Natural killer cell treated with Interleukin-12 subunit alpha and Interleukin-12 subunit beta and Interleukin-15 and Interleukin-18, amount 100 ng/mL, for 72 hours (primary cell): ENCODE data around the gene ASXL2. TPM values are rescaled to one million over a fixed set of nuclear protein-coding genes. Genes with fewer than 3 reads are reported as not detected.
"Not testable (repeated sequence)": the region's sequence is repeated elsewhere in the genome, so short reads cannot be mapped to it uniquely, and the experiment has no call there.

Experiments used
- ATAC-seq, 2 donors: fragments of 150-1000 bp; cut with Tn5 transposase in 1 of 2; sonication (Bioruptor Pico), chemical (Tn5 transposase) in 1 of 2; 2 replicates each; pipeline ENCODE4 v1.10.0; 2021
- DNase-seq: peaks from one replicate; pipeline ENCODE4 v3.0.0; 2022; ENCODE audit warnings: low spot score
- H3K27ac Mint-ChIP-seq, 2 donors: 1 replicate in 1 of 2; 2 replicates in 1 of 2; pipeline ENCODE4 v1.8.0; 2022; ENCODE audit warnings: mixed read lengths in 2 of 2, mild to moderate bottlenecking in 1 of 2, moderate library complexity in 1 of 2
- H3K27me3 Mint-ChIP-seq, 2 donors: 1 replicate in 1 of 2; 2 replicates in 1 of 2; pipeline ENCODE4 v1.8.0; 2022; ENCODE audit warnings: mixed read lengths in 2 of 2
- H3K36me3 Mint-ChIP-seq: one replicate; pipeline ENCODE4 v1.8.0; 2022; ENCODE audit warnings: mixed read lengths
- H3K4me1 Mint-ChIP-seq, 2 donors: 1 replicate in 1 of 2; 2 replicates in 1 of 2; pipeline ENCODE4 v1.8.0; 2022; ENCODE audit warnings: low read depth in 2 of 2, mixed read lengths in 2 of 2, mild to moderate bottlenecking in 1 of 2
- H3K4me3 Mint-ChIP-seq: one replicate; pipeline ENCODE4 v1.8.0; 2022; ENCODE audit warnings: mixed read lengths
- H3K9me3 Mint-ChIP-seq: 2 replicates; pipeline ENCODE4 v1.8.0; 2022; ENCODE audit warnings: mixed read lengths
- total RNA-seq, 2 donors: library from RNA; stranded (reverse); gene quantifications; one replicate each; pipeline ENCODE4 v1.2.3, GENCODE V29; 2022

Gene ASXL2
- total RNA-seq, result 10 to 100 TPM; 37.2 to 38.8 TPM

DNA sequence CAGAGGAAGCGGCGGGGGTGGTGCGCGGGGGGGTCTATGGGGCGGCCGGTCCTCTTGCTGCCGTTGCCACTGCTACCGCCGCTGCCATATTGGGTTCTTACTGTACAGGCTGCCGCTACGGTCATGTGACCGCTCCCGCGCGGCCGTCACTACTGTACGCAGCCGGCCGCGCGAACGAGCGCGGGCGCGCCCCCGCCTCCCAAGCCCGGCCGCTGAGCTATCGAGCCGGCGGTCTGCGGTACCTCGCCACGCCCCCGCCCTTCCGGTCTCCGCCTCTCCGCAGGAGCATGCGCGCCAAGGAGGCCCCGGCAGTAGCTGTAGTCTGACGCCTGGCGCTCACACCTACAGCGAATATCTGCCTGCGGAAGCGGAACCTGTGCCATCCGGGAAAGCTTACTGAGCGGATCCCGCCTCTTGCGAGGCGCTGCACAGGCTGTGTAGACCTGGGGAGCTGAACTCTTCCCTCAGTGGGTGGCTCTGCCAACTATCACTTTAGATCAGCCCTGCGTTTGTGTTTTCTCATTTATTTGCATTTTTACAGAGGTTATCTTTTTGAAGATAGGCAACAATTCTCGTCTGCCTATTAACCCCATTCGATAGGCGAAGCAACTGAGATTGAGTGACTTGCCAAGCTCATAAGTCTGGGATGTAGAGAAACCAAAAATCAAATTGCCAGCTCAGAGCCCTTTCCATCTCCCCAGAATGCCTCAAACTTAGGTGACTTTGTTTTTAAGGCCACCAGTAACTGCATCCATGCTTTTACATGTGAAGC lies at the start of gene ASXL2:
TSS of gene ASXL2 (minus strand) at position 127 of the 772 bp plus-strand sequence. CDS start 265 bp downstream, outside the sequence.
- DNase-seq (peak; percentile 99), ATAC-seq (peak; percentile 97 to 98)
- Mint-ChIP-seq H3K36me3 (peaks cover 4% of the 10 kb centered on the region), H3K27me3 (peaks cover 0 to 7% of the 10 kb centered on the region in 2 donors), H3K4me3 (peak within 1 kb of the TSS; percentile 92), H3K27ac (peak within 1 kb of the TSS; percentile 85 to 89), H3K9me3 (no peaks in the 10 kb centered on the region), H3K4me1 (peaks cover 30 to 43% of the 10 kb centered on the region in 2 donors)

DNA sequence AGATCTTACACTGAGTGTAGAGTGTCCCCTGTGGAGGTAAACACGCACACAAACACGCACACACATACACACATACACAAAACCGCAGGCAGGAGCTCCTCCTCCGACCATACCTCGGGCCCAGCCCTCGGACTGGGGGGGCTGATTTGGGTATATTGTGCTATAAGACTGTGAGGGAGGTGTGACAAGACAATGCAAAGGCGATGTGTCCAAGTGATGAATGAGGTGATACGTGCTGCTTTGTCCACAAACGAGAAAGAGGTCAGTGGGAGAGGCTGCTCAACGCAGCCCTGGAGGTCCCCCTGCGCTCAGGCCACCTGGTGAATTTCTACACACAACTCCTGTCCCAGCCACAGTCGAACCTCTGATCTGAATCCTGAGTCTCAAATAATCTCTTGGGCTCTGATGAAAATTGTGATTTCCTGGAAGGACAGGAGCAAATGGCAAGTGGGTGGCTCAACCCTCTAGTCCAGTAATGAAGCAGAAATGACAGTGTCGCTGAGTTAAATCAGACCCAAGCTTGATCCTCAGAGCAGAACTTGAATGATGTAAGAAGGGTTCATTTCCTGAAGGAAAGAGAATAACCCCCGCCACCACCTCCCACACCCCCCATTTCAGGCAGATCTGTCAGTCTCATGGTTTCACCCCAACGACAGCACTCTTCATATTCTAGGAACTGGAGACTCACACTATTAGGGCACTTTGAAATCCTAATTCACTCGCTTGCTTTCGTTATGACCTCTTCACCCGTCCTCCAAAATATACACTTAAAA lies 48.9 kb upstream of the ASXL2 start:
- DNase-seq (no peak), ATAC-seq (peak in 1 of 2 donors; percentile 75)
- no peaks in the 10 kb centered on the region for H3K27me3 Mint-ChIP-seq
- no peak overlapping the region for H3K27ac Mint-ChIP-seq
- no peaks in the 10 kb centered on the region for H3K9me3 Mint-ChIP-seq
- no peaks in the 10 kb centered on the region for H3K4me1 Mint-ChIP-seq
- H3K4me3 Mint-ChIP-seq, result peak overlapping the region; percentile 24
- no peaks in the 10 kb centered on the region for H3K36me3 Mint-ChIP-seq

GRCh38 chr2:25922501-25922900 lies 44.2 kb upstream of the ASXL2 start:
- Mint-ChIP-seq H3K9me3 (no peaks in the 10 kb centered on the region), H3K27ac (no peak overlapping the region), H3K4me1 (no peaks in the 10 kb centered on the region), H3K4me3 (no peak overlapping the region), H3K27me3 (no peaks in the 10 kb centered on the region), H3K36me3 (no peaks in the 10 kb centered on the region)
- ATAC-seq, result no peak
- DNase-seq, result no peak

GRCh38 chr2:25920786-25921415 lies 42.6 kb upstream of the ASXL2 start:
- H3K27ac Mint-ChIP-seq, result no peak overlapping the region
- H3K27me3 Mint-ChIP-seq, result no peaks in the 10 kb centered on the region
- no peak overlapping the region for H3K4me3 Mint-ChIP-seq
- H3K36me3 Mint-ChIP-seq, result no peaks in the 10 kb centered on the region
- no peaks in the 10 kb centered on the region for H3K9me3 Mint-ChIP-seq
- peaks cover 9 to 11% of the 10 kb centered on the region in 2 donors for H3K4me1 Mint-ChIP-seq
- ATAC-seq (no peak), DNase-seq (no peak)

- Mint-ChIP-seq H3K9me3 (no peaks in the 10 kb centered on the region), H3K36me3 (no peaks in the 10 kb centered on the region), H3K27ac (no peak overlapping the region), H3K4me1 (peaks cover 9 to 14% of the 10 kb centered on the region in 2 donors), H3K27me3 (no peaks in the 10 kb centered on the region), H3K4me3 (no peak overlapping the region)
- ATAC-seq (no peak), DNase-seq (no peak)
Measured at GRCh38 chr2:25920336-25920735, 42.0 kb upstream of the ASXL2 start.

DNA sequence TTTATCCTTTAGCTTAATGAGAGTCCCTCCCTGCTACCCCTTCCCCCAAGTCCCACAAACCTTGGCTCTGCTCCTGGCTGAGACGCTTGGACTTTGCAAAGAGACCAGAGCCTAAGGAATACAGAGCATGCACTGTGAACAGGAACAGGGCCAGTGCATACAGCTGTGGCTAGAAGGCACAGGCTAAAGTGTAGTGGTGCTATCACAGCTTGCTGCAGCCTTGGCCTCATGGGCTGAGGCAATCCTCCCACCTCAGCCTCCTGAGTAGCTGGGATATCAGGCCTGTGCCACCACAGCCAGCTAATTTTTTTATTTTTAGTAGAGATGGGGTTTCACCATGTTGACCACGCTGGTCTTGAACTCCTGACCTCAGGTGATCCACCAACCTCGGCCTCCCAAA lies 39.5 kb upstream of the ASXL2 start:
- Mint-ChIP-seq H3K36me3 (no peaks in the 10 kb centered on the region), H3K27me3 (no peaks in the 10 kb centered on the region), H3K4me3 (no peak overlapping the region)

DNA sequence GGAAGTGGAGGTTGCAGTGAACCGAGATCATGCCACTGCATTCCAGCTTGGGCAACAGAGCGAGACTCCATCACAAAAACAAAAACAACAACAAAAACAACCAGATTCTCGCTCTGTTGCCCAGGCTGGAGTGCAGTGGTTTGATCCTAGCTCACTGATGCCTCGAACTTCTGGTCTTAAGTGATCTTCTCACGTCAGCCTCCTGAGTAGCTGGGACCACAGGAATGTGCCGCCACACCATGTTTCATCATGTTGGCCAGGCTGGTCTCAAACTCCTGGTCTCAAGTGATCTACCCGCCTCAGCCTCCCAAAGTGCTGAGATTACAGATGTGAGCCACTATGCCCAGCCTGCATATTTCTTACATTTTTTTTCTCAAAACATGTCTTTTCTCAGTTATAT lies 39.1 kb upstream of the ASXL2 start:
- H3K27ac Mint-ChIP-seq, result not testable (repeated sequence)

More for the DNA sequence above, 39.5 kb upstream of the ASXL2 start:
- no peak for DNase-seq
- ATAC-seq, result no peak
- Mint-ChIP-seq H3K9me3 (no peaks in the 10 kb centered on the region), H3K27ac (no peak overlapping the region), H3K4me1 (peaks cover 9 to 14% of the 10 kb centered on the region in 2 donors)

DNA sequence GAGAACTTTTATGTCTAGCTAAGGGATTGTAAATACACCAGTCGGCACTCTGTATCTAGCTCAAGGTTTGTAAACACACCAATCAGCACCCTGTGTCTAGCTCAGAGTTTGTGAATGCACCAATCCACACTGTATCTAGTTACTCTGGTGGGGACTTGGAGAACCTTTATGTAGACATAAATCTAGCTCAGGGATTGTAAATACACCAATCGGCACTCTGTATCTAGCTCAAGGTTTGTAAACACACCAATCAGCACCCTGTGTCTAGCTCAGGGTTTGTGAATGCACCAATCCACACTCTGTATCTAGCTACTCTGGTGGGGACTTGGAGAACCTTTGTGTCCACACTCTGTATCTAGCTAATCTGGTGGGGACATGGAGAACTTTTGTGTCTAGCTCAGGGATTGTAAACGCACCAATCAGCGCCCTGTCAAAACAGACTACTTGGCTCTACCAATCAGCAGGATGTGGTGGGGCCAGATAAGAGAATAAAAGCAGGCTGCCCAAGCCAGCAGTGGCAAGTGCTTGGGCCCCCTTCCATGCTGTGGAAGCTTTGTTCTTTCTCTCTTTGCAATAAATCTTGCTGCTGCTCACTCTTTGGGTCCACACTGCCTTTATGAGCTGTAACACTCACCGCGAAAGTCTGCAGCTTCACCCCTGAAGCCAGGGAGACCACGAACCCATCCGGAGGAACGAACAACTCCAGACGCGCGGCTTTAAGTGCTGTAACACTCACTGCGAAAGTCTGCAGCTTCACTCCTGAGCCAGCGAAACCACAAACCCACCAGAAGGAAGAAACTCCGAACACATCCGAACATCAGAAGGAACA lies 37.9 kb upstream of the ASXL2 start:
- DNase-seq, result peak; percentile 63
- not testable (repeated sequence) for ATAC-seq, H3K27me3 Mint-ChIP-seq, H3K9me3 Mint-ChIP-seq, H3K36me3 Mint-ChIP-seq
- H3K4me3 Mint-ChIP-seq, result peak overlapping the region; percentile 86
- peaks cover 9 to 14% of the 10 kb centered on the region in 2 donors for H3K4me1 Mint-ChIP-seq
- peak overlapping the region; percentile 43 to 60 for H3K27ac Mint-ChIP-seq

More for the DNA sequence above, 39.1 kb upstream of the ASXL2 start:
- H3K4me1 Mint-ChIP-seq, result peaks cover 9 to 14% of the 10 kb centered on the region in 2 donors
- H3K9me3 Mint-ChIP-seq, ATAC-seq, H3K4me3 Mint-ChIP-seq, H3K27me3 Mint-ChIP-seq, DNase-seq, H3K36me3 Mint-ChIP-seq: not testable (repeated sequence)

DNA sequence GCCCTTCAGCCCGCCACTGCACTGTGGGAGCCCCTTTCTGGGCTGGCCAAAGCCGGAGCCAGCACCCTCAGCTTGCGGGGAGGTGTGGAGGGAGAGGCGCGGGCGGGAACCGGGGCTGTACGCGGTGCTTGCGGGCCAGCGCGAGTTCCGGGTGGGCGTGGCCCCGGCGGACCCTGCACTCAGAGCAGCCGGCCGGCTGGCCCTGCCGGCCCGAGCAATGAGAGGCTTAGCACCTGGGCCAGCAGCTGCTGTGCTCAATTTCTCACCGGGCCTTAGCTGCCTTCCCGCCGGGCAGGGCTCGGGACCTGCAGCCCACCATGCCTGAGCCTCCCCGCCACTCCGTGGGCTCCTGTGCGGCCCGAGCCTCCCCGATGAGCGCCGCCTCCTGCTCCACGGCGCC lies 37.1 kb upstream of the ASXL2 start:
- not testable (repeated sequence) for ATAC-seq, H3K9me3 Mint-ChIP-seq, DNase-seq, H3K27ac Mint-ChIP-seq, H3K4me3 Mint-ChIP-seq, H3K27me3 Mint-ChIP-seq, H3K36me3 Mint-ChIP-seq
- peaks cover 9 to 14% of the 10 kb centered on the region in 2 donors for H3K4me1 Mint-ChIP-seq

GRCh38 chr2:25913696-25913973 lies 35.3 kb upstream of the ASXL2 start:
- peaks cover 9 to 14% of the 10 kb centered on the region in 2 donors for H3K4me1 Mint-ChIP-seq
- ATAC-seq, H3K27me3 Mint-ChIP-seq, DNase-seq, H3K27ac Mint-ChIP-seq, H3K4me3 Mint-ChIP-seq, H3K36me3 Mint-ChIP-seq, H3K9me3 Mint-ChIP-seq: not testable (repeated sequence)

GRCh38 chr2:25912851-25913695 lies 34.8 kb upstream of the ASXL2 start:
- ATAC-seq (no peak), DNase-seq (no peak)
- no peaks in the 10 kb centered on the region for H3K9me3 Mint-ChIP-seq
- no peaks in the 10 kb centered on the region for H3K27me3 Mint-ChIP-seq
- H3K4me1 Mint-ChIP-seq, result peaks cover 9 to 14% of the 10 kb centered on the region in 2 donors
- no peak overlapping the region for H3K4me3 Mint-ChIP-seq
- H3K27ac Mint-ChIP-seq, result no peak overlapping the region
- no peaks in the 10 kb centered on the region for H3K36me3 Mint-ChIP-seq

DNA sequence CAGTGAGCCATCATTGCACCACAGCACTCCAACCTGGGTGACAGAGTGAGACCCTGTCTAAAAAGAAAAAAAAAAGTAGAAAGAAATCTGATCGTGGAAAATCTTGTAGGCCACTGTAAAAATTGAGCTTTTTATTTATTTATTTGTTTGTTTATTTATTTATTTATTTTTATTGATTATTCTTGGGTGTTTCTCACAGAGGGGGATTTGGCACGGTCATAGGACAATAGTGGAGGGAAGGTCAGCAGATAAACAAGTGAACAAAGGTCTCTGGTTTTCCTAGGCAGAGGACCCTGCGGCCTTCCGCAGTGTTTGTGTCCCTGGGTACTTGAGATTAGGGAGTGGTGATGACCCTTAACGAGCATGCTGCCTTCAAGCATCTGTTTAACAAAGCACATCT lies 31.3 kb upstream of the ASXL2 start:
- H3K4me3 Mint-ChIP-seq, ATAC-seq, H3K27me3 Mint-ChIP-seq, H3K4me1 Mint-ChIP-seq, H3K9me3 Mint-ChIP-seq, H3K27ac Mint-ChIP-seq, H3K36me3 Mint-ChIP-seq, DNase-seq: not testable (repeated sequence)

GRCh38 chr2:25905126-25905525 lies 26.8 kb upstream of the ASXL2 start:
- H3K4me1 Mint-ChIP-seq, result no peaks in the 10 kb centered on the region
- DNase-seq (no peak), ATAC-seq (no peak)
- no peaks in the 10 kb centered on the region for H3K36me3 Mint-ChIP-seq
- no peaks in the 10 kb centered on the region for H3K9me3 Mint-ChIP-seq
- peaks cover 0 to 3% of the 10 kb centered on the region in 2 donors for H3K27me3 Mint-ChIP-seq
- H3K4me3 Mint-ChIP-seq, result no peak overlapping the region
- H3K27ac Mint-ChIP-seq, result no peak overlapping the region
